Astrocyte of the cerebellum (primary cell): ENCODE data around the gene AATF.

Source experiments
- DNase-seq: peaks from one replicate; pipeline ENCODE4 v3.0.0-alpha.2; 2011; ENCODE audit warnings: low read depth
- H3K4me3 ChIP-seq: 2 replicates; pipeline ENCODE4 v1.5.1; 2011; ENCODE audit warnings: mild to moderate bottlenecking, low read depth, low read length, moderate library complexity
- in situ Hi-C: cut with HindIII; loops from 2 replicates; pipeline ENCODE4 v1.10.0; 2017; ENCODE audit warnings: low sequenced_read_pairs
- TF ChIP-seq, protein P1 (sequence below): IDR thresholded peaks from 2 replicates; pipeline ENCODE4 v1.5.1; 2012; ENCODE audit warnings: low read length, low read depth, moderate library complexity, mild to moderate bottlenecking; ENCODE audit errors: missing control alignments

Gene AATF

DNA sequence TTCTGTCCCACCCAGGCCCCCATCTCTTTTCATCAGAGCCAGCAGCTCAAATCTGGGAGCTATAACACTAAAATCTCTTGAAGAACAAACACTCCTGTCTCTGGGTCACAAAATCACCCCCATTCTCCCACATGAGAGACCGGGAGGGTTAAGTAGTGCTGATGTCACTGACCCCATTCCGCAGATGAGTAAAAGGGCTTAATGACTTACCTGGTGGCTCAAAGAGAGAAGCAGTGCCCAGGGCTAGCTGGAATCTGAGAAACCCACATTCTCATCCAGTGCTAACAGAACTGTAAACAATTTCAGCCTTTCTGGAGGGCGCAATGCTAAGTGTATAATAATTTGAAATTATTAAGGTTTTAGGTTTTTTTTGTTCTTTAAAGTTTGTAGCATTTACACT, 37.8 kb upstream of the AATF start:
- in situ Hi-C loops = no loop called here
- TF ChIP-seq, protein P1, sequence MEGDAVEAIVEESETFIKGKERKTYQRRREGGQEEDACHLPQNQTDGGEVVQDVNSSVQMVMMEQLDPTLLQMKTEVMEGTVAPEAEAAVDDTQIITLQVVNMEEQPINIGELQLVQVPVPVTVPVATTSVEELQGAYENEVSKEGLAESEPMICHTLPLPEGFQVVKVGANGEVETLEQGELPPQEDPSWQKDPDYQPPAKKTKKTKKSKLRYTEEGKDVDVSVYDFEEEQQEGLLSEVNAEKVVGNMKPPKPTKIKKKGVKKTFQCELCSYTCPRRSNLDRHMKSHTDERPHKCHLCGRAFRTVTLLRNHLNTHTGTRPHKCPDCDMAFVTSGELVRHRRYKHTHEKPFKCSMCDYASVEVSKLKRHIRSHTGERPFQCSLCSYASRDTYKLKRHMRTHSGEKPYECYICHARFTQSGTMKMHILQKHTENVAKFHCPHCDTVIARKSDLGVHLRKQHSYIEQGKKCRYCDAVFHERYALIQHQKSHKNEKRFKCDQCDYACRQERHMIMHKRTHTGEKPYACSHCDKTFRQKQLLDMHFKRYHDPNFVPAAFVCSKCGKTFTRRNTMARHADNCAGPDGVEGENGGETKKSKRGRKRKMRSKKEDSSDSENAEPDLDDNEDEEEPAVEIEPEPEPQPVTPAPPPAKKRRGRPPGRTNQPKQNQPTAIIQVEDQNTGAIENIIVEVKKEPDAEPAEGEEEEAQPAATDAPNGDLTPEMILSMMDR = no peak
- no peak overlapping the region for H3K4me3 ChIP-seq
- DNase-seq = no peak

DNA sequence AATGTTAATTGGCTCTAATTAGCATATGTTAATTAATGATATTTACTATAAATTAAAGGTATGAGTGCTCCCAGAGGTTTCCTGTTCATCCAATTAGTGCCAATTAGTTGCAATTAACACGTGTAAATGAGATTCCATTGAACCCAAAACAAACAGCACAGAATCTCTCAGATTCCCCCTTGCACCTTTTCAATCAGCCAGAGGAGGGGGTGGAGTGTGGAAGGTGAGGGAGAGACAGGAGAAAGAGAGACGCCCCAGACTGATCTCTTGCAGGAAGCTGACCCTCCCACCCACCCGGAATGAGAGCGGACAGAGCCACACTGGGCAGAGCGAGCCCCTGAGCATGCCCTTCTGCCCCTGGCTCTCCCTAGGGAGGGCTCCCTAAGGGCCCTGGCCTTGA, 35.6 kb upstream of the AATF start:
- no peak for DNase-seq
- in situ Hi-C loops = no loop called here
- TF ChIP-seq, protein P1 = no peak
- H3K4me3 ChIP-seq = no peak overlapping the region

DNA sequence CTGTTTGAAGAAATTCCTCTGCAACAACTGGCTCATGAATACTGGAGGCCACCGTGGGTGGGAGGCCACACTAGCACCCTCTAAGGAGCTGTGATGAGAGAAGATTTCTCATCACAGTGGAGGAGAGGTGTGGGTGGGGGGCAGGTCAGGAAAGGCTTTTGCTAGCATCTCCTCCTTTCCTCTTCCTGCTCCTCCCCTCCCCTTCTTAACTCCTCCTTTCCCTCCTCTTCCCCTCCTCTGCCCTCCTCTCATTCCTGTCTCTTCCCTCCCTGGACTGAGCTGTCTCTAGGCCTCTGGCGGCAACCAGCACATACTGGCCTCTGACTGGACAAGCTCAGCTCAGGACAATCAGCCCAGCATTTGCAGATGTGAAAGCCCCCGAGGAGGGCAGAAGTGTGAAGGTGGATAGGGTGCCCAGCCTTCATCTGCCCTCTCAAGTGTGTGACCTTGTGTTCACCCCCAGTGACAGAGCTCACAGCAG, 30.5 kb upstream of the AATF start:
- TF ChIP-seq, protein P1 = no peak
- in situ Hi-C loops = no loop called here
- no peak for DNase-seq

DNA sequence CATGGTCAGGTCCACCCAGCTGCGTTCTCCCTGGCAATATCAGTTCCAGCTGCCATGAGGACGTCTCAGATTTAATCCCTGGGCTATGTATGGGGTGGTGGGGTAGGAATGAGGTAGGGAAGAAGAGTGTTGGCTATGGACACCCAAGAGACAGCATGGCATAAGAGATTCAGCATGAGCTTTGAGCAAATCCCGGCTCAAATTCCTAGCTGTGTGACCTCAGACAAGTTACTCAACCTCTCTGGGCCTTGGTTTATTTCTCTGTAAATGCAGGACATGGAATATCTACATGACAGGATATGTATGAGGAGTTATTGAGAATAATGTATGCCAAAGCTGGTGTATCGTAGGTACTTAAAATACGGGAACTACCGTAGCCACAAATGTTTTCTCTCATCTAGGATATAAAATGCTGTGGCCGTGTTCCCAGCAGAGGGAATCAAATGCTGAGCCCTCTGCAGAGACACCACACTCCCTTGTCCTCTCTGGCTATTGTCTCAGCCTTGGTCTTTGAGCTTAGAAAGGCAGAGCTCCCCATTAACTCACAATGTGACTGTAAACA, 29.3 kb upstream of the AATF start:
- no peak overlapping the region for H3K4me3 ChIP-seq
- TF ChIP-seq, protein P1 = no peak
- in situ Hi-C loops = no loop called here
- DNase-seq = no peak

More for the DNA sequence above, 30.5 kb upstream of the AATF start:
- H3K4me3 ChIP-seq = no peak overlapping the region

DNA sequence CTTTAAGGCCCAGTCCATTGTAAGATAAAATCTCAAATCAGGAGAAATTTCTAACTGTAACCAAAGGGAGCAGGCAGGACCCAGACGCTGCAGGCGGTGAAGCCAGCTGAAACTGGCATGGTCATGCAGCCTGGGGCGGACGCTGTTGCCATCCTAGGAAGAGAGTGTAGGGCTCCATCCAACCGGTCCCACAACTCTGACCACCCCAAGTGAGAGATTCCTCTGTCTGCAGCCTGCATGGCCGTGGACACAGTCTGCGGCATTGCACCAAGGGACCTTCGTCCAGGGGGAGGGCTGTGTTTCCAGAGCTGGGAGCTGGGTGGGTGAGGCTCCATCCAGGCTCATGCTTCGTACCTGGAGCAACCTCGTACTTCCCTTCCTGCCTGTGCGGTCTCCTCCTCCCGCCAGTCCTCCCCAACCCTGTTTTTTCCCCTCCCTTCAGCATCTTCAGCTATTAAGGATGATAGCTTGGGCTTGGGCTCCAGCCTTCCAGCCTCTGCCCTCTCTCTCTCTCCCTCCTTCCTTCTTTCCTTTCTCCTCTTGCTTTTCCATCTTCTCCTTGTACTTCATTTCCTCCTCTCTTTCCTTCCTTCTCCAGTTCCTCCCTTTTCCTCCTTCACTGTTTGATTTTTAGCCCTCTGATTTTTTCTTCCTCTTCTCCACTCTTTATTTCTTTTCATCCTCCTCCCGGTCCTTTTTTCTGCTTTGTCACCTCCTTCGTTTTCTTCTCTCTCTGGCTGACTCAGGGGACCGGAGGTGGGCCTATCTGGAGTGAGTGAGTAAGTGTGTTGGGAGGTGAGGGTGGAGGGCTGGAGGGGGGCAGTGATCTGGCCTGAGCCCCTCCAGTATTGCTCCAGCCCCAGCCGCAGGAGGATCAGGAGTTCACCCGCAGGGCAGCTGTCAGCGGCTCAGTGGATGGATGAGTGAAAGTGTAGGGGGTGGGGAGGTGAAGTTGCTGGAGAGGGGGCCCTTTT, 28.4 kb upstream of the AATF start:
- no peak for DNase-seq
- in situ Hi-C loops = no loop called here
- TF ChIP-seq, protein P1 = no peak
- H3K4me3 ChIP-seq = no peak overlapping the region

DNA sequence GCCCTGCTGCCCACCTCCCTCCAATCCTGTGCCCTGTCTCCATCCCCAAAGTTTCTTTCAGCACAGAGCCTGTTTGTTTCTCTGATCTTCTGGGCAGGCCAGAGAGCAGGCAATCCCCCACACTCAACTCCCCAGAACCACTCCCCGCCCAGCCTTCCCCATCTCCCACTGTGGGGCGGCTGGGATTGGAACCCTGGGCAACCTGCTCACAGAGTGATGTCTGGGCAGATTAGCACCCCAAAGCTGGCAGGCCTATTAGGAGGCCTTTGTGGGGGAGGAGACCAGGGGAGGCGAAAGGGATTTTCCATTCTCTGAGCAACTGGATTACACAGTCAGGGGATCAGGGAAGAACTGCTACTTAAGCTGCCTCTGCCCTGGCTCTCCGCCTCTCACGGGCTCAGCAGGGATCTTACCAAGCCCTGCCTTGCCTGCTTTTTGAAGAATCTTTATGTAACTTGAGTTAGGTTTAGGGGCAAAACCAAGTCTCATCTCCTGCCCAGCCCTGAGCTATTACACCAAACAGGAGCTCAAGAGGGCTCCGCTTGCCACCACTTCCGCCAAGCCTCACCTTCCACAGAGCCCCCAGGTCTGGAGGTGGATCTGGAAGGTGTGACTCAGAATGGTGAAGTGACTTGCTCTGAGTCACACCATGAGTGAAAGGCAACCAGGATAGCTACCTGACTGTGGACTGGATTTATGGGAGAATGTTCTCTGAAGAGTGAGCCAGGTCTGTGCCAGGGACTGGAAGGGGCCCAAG, 27.5 kb upstream of the AATF start:
- peak; percentile 23 for DNase-seq
- in situ Hi-C loops = no loop called here
- H3K4me3 ChIP-seq = no peak overlapping the region
- TF ChIP-seq, protein P1 = no peak
